DMS 273 treated with DMSO at 0.1 percent for 48 hours (cell line): Measurements from ENCODE around the gene SCN7A.
"Not testable (repeated sequence)": the region's sequence is repeated elsewhere in the genome, so short reads cannot be mapped to it uniquely, and the experiment has no call there.

Source experiments
- DNase-seq: peaks from one replicate; lab custom pipeline; 2025; lab: John Stamatoyannopoulos, UW

SCN7A gene

DNA sequence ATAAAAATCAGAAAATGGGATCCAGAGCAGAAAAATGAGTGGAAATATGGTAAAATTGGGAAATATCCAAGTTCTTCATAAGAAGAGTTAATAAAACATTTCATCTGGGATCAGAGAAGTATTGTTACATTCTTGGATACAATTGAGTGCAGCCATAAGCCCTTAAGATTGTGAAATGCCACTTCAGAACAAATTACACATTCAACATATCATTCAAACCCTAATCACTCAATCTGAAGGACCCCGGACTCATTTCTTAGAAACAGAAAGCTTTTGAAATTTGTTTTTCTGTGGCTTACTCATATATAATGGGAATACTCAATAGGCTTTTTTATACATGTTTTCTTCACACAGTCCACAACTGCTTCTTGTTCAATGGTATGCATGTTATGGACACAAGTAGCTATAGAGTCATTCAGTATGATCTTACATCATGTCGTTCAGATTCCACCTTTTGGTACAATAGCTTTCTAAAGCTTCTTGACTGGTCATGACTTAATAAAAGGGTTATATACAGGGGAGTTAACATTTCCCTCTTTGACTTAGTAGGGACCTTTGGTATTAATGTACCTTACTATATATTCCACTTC lies 39.9 kb downstream of the SCN7A start:
- no peak for DNase-seq

DNA sequence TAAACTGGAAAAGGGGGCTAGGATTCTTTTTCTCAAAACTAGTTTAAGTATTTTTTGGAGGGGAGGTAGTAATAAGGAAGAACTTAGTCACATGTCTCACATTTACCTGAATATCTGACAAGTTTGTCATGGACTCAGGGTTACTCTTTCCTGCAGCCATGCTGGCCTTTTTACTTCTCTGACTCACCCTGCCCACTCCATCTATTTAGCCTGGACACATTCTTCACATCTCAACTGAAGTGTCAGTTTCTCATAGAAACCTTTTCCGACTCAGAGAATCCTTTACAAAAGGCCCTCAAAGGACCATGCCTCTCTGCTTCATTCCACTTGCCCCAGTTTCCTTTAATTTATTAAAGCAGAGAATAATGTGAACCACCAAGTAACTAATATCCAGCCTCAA lies 42.6 kb downstream of the SCN7A start:
- DNase-seq: no peak

DNA sequence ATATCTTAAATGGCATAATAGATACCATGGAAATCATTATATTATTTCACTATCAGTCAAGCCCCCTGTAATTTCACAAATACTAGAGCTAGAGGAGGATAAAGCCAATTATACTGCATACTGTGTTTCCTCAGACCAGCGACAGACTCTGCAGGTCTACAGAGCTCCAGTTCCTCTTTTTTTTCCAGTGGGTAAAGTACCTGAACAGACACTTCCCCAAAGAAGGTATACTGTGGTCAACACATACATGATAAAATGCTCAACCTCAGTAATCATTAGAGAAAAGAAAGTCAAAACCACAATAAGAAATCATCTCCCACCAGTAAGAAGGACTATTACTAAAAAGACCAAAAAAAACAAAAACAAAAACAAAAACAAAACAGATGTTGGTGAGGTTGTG lies 44.6 kb downstream of the SCN7A start:
- DNase-seq: no peak

DNA sequence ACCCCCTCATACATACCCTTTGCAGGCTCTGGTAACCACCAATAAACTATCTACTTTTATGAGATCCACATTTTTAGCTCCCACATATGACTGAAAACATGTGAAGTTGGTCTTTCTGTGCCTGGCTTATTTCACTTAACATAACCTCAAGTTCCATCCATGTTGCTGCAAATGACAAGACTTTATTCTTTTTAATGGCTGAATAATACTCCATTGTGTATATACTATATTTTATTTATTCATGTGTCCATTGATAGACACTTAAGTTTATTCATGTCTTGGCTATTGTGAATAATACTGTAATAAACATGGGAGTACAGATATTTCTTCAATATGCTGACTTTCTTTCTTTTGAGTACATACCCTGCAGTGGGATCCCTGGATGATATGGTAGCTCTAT lies 45.9 kb downstream of the SCN7A start:
- DNase-seq: no peak

DNA sequence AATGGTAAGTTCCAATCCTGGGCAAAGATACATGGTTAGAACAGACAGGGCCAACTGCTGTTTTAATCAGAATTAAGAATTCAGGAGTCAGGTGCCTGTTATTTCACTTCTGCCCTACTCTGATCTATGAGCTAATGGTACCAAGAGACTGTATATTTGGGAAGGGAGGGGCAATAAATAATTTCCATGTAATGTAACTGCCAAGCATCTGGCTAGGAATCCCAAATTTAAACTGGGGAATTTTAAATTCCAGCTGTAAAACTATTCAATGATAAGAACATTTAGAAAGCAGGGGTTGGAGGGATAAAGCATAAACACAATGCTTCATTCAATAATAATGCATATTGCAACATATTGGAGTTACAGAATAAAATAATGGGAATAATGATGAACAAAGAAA lies 49.7 kb downstream of the SCN7A start:
- no peak for DNase-seq

DNA sequence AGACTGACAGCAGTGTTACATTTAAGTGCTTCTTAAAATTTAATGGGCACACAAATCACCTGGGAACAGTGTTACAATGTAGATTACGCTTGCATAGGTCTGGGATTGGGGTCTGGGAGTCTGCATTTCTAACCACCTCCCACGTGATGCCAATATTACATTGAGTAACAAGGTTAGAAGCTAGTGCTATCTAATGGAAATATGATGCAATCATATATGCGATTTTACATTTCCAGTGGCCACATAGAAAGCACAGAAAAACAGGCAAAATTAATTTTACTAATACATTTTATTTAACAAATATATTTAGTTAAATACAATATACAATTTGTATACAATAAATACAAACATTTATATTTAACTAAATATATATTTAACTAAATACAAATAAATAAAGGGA lies 53.7 kb downstream of the SCN7A start:
- DNase-seq: no peak

DNA sequence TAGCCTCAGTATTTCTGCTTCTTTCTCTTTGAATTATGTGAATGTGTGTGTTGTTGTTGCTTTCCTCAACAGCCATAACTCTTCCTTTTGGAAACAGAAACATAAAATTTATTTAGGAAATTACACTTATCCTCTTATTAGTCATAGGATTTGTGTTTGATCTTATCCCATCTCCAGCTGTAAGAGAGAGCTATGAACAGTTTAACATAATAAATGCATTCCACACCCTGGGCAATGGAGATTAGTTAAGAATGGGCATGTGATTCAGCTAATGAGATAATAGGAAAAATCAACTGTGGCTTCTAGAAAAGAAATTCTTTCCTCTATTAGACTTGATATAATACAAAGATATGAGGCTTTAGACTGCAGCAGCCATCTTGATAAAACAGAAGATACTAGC lies 55.0 kb downstream of the SCN7A start:
- no peak for DNase-seq

DNA sequence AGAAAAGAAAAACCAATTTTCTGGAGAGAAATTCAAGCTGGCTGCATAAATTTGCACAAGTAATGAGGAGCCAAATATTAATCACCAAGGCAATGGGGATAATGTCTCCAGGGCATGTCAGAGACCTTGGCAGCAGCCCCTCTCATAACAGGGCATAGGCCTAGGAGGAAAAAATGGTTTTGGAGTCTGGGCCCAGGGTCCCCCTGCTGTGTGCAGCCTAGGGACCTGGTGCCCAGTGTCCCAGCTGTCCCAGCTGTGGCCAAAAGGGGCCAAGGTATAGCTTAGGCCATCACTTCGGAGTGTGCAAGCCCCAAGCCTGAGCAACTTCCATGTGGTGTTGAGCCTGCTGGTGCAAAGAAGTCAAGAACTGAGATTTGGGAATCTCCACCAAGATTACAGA lies 57.1 kb downstream of the SCN7A start:
- no peak for DNase-seq

DNA sequence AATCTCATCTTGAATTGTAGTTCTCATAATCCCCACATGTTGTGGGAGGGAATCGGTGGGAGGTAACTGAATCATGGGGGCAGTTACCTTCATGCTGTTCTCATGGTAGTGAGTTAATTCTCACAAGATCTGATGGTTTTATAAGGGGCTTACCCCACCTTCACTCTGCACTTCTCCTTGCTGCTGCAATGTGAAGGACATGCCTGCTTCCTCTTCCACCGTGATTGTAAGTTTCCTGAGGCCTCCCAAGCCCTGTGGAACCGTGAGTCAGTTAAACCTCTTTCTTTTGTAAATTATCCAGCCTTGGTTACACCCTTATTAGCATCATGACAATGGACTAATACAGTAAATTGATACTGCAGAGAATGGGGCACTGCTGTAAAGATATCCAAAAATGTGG lies 57.9 kb downstream of the SCN7A start:
- no peak for DNase-seq

DNA sequence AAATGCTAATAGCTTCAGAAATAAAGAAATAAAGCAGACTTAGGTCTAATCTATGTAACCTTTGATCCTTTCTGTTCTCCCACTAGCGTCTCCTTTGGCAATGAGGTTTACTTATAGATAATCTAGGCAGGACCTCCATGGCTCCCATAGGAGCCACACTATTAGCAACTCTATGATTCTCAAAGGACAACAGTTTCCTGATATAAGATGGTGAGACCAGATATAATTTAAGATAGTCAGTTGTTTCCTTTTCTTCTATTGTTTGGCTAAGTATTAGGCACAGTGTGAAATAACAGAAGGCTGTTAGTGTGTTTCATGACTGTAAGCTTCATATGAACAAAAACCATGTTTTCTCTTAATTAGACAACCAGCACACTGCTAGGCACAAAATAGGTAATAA lies 59.6 kb downstream of the SCN7A start:
- DNase-seq: no peak

DNA sequence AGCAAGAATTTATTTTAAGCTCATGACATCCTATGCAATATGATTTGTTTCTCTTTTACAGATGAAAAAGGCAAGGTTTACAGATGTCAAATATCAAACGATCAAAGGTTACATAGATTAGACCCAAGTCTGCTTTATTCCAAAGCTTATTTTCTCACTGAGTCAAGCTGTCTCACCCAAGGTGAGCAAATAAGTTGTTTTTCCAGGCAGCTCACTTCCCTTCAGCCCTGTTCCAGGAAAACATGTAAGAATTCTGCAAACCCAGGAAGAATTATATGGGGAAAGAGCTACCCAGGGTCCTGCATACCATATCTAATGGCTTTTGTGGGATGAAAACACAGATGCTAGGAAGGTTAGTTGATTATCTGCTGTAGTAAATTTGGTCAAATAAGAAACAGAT lies 60.6 kb downstream of the SCN7A start:
- no peak for DNase-seq

DNA sequence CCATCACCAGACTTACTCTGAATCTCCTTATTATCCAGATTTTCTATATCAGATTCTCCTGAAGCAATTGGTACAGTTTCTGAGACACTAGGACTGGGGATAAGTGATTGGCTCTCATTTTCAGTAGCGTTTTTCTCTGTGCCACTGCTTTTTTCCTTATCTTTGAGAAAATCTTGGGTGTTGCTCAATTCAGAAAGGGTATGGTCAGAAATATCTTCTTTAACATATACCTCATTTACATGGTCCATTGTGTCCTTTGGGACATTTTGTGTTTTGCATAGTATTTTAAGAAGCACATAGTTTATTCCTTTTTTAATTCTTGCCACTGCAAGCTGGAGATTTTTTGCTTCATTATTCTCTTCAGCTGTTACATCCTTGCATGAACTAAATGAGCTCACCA lies 61.7 kb downstream of the SCN7A start:
- DNase-seq: no peak

DNA sequence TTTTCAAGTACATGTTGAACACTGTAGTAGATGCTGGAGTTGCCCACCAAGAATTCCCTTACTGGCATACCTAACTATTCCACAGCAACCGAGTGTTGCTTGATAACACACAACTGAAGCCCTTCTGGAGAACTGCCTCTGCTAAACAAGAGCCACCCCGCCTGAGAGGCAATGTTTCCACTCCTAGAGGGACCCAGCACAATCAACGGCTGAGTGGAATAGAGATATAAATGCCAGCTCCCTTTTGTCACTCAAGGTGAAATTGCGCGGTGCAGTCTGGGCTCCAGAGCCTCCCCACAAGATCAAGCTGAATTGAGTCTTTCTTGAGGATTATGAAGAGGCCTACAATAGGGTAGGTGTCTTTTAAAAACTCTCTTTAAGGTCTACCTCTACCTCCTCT lies 69.2 kb downstream of the SCN7A start:
- DNase-seq: no peak

DNA sequence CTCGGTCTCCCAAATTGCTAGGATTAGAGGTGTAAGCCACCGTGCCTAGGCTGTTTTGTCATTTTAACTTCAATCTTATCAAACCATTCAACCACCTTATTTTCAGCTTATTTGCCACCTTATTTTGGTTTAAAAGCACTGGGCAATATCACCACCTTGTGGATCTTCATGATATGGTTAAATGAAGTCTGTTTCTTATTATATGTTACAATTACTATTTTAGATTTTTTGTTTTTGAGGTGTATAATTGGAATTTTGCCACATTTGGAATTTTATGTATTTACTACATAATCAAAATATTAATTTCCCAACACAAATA lies 74.5 kb downstream of the SCN7A start:
- no peak for DNase-seq

DNA sequence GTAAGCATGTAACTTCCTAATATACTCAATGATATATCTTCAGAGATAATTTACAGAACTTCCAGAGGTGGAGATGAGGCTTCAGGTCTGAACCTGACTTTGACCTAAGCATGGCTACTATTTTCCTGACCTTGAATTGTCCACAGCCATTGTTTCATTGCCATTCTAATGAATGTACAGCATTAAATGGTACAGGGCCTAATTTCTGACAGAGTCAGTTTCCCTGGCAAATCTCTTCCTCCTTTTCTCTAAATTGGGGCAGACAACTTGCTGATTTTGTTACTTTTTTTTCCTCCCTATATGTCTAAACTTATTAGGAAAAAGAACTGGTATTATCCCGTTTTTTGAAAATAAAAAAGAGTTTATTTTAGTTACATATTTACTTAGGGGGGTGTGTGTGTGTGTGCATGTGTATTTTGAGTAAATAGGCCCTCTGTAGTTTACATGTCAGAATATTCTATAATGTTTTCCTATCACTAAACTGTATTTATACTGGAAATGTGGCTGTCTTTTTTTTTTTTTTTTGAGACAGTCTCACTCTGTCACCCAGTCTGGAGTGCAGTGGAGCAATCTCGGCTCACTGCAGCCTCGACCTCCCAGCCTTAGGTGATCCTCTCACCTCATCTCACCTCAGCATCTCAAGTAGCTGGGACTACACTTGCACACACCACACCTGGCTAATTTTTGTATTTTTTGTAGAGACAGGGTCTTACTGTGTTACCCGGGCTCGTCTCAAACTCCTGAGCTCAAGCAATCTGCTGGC lies 75.0 kb downstream of the SCN7A start:
- no peak for DNase-seq

DNA sequence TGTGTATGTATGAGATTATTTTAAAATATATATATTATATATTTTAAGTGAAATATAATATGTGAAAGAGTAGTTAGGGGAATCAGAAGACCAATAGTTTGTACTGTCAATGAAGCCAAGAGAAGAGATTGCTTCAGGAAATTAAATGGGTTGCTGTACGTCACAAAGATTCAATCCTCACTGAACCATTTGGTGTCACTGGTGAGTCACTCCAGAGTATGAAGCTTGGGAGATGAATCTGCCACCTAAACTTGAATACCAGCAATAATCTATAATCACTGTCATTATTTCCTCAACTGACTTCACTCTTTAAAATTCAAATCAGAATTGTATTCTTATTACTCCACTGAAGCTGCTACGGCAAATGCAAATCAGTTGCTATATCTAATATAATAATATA lies 76.4 kb downstream of the SCN7A start:
- no peak for DNase-seq

DNA sequence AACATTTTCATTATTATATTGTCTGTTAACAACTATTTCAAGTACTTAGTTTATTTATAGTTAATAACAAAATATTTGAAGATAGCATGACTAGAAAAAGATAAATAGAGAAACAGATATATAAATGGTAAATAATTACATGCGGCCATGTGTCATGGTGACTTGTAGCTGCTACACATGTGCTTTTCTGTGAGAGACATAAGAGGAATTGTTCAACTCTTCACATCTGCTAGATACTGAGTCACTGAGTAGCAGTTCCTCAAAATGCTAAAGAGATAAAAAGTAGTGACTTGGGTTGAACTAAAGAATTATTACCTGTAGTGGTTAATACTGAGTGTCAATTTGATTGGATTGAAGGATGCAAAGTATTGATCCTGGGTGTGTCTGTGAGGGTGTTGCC lies 80.8 kb downstream of the SCN7A start:
- DNase-seq: no peak

DNA sequence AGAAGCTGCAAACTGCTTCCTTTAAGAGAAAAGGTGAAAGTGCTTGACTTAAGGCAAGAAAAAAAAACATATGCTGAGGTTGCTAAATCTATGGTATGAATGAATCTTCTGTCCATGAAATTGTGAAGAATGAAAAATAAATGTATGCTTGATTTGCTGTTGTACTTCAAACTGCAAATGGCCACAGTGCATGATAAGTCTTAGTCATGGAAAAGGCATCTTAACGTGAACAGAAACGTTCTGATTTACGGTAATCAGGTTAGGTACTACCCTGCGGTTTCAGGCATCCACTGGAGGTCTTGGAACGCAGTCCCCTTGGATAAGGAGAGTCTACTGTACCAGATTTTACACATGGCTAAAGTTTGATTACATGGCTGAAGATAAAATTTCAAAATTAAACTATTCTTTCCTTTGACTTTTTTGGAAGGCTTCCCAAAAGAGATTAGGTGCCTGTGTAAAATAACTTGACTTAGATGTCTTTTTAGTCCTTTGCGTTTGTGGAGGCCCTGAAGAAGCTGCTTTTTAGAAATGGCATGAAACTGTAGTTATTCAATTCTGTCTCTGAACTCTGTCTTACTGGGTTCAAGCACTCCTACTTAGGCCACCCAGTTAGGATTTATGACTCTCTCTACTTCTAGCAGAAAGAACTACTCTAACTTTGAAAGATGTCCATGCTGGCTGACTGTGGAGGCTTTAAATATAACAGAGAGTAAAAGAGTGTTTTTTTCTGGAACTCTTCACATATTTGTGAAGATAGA lies 82.4 kb downstream of the SCN7A start:
- DNase-seq: no peak

DNA sequence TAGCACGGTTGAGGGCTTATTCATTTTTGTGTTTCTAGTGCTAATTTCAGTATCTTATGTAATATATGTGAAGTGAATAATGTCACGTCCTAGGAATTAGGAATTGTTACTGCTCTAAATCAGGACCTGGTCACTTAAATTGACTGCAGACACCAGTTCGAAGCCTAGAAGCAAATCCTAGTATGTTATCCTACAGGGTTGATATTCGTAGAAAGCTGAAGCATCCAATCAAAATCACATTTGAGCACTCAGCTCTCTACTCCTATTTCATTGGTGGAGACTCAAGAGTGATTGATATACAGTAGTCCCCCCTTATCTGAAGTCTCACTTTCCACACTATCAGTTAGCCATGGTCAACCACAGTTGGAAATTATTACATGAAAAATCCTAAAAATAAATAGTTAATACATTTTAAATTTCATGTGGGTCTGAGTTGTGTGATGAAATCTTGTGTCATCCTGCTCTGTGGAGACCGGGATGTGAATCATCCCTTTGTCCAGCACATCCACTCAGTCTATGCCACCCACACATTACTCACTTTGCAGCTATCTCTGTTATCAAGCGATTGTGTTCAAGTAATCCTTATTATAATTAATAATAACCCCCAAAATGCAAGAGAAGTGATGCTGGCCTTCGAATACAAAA lies 83.1 kb downstream of the SCN7A start:
- DNase-seq: no peak

DNA sequence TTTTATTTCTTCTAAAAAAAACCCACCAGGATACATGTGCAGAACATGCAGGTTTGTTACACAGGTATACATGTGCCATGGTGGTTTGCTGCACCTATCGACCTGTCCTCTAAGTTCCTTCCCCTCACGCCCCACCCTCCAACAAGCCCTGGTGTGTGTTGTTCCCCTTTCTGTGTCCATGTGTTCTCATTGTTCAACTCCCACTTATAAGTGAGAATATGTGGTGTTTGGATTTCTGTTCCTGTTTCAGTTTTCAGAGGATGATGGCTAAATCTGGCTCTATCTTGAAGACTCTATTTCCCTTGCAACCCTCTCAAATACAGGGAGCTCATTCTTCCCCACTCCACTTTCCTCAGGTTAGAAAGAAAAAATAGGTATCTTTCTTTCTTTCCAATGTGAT lies 86.3 kb downstream of the SCN7A start:
- not testable (repeated sequence) for DNase-seq

DNA sequence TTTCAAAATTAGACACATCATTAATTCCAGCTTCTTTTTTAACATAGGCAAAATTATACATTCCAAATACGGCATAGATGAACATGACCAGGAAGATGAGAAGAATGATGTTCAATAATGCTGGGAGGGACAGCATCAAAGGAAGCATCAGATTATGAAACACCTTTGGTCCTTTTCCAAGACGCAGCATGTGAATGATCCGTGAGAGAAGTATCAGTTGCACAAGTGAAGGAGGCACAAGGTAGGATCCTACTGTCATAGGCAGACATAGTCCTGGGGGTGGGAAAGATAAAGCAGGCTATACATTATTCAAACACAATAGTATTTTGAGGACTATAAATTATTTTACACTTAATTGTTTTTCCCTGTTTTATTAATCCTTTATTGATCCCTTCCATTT lies 87.7 kb downstream of the SCN7A start:
- no peak for DNase-seq

DNA sequence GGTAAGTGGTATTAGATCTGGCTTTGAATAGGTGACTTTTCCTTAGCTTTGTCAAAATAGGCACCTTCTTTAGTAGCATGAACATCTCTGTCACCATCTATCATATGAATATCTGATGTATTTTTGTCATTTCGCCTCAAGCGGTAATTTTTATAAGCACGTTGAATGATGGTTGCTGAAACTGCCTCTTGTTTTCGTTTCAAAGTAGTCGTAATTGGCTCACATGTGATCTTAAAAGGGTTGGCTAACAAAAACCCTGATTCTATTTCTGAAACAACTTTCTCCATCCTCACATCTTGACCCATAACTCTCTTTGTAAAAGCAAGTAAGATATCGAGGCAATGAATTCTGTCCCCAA lies 88.5 kb downstream of the SCN7A start:
- no peak for DNase-seq
